Activated T-helper 1 cell treated with anti-CD3 and anti-CD28 coated beads, Interleukin-2, amount 50 U/mL, for 16 hours (primary cell): ENCODE data around the gene SEMG1.

Experiments used
- DNase-seq, 2 donors: peaks; one replicate each; pipeline ENCODE4 v3.0.0-alpha.2; 2020; ENCODE audit warnings: low read depth in 1 of 2, low spot score in 1 of 2

The SEMG1 gene

DNA sequence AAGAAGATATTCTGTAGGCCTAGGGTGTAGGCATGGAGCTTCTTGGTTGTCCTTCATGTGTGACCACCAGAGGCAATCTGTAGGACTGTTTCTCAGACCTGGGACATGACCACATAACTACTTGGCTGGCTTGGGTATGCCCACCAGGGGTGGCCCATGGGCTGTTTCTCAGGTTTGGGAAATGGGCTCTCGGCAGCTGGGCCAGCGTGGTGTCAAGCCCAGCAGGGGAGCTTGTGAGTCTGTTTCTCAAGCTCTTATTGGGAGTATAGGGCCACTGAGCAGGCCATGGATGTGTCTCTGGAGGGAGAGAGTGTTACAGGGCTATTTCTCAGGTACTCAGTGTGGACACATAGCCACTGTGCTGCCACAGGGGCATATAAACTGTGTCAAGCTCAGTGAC is 11.8 kb downstream of the SEMG1 start:
- DNase-seq, result no peak

GRCh38 chr20:45221076-45221475 is 14.2 kb downstream of the SEMG1 start, which contains the start of gene SEMG2:
TSS of gene SEMG2 (plus strand) at chr20:45221373. CDS start at chr20:45221390, 17 bp downstream.
- DNase-seq, result no peak

- no peak for DNase-seq
Observed at GRCh38 chr20:45223136-45223535, 16.3 kb downstream of the SEMG1 start.

- no peak for DNase-seq
Observed at GRCh38 chr20:45226287-45226686, 19.5 kb downstream of the SEMG1 start.

GRCh38 chr20:45229264-45230056 is 22.6 kb downstream of the SEMG1 start:
- DNase-seq, result no peak

DNA sequence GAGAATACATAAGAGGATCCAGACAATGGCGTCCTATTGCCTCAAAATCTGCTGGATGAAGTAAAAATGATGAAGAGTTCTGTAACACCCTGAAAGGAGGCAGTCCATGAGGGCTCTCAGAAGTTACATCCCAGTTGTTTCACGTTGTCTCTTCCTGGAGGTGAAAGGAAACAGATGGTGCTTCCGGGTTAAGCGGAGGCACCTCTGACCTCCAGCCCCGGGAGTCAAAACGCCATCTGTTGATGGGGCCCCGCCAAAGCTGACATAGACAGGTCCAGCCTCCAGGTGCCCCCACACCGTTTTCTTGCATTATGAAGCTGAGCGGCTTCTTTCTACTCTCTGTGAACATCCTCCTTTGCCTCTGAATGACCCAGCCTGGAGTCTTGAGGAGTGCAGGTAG is 23.8 kb downstream of the SEMG1 start:
- no peak for DNase-seq

DNA sequence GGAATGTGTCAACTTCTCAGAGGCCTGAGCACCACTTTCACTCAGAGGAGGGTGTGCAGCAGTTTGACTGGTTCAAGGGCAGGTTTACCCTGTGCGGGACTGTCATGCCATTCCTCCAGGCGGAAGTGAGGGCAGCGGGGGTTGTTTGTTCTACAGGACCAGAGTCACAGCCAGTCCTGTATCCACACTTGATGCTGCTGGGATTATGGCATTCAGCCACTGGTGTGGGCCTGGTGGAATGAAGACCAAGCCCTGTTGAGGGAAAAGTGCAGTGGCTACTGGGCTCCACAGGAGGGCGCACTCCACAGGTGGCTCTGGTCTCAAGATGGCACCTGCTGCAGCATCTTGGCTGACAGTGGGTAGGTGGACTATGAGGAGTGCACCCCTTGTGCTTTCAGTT is 29.2 kb downstream of the SEMG1 start:
- no peak for DNase-seq

DNA sequence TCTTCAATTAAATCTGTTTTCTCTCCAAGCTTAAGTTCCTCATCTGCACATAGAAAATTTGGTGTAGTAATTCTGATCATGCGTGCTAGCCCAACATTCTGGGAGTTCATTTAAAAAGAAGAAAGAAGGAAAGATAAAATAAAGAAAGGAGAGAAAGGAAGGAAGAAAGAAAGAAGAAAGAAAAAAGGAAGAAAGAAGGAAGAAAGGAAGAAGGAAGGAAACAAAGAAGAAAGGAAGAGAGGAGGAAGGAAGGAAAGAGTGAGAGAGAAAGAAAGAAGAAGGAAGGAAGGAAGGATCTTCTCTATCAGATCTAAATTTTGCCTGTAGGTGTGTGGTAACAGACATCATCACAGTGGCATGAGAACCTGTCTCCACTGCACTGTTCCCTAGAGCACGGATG is 31.3 kb downstream of the SEMG1 start:
- DNase-seq, result no peak

DNA sequence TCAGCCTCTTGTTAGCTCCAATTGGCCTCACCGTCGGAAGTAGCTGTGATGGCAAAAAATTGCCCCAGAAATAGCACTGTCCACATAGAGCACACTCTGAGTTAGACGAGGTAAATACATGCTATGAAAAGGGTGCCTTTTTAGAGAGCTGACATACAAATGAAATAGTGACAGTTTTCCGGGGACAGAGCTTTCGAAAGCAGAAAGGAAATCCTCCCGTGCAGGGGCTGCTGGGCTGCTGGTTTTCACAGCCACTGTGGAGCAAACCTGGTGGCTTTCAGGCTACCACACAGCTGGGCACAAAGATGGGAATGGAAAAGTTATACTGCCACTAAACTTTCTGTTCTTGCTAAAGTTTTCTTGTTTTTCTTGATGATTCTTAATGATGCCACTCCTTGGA is 39.3 kb downstream of the SEMG1 start:
- no peak for DNase-seq

GRCh38 chr20:45247865-45248264 is 41.0 kb downstream of the SEMG1 start:
- DNase-seq, result no peak

DNA sequence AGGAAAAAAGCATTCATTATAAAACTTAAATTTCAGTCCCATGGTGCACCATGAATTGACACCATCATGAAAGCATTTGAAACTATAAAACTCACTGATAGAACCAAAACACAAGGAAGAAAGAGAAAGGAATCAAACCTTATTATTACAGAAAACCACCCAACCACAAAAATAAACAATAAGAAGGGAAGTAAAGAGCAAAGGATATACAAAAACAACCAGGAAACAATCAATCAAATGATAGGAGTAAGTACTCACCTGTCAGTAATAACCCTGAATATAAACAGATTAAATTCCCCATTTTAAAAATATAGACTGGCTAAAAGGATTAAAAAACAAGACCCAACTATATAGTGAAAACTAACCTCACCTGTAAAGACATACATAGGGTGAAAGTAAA is 41.8 kb downstream of the SEMG1 start:
- no peak for DNase-seq

DNA sequence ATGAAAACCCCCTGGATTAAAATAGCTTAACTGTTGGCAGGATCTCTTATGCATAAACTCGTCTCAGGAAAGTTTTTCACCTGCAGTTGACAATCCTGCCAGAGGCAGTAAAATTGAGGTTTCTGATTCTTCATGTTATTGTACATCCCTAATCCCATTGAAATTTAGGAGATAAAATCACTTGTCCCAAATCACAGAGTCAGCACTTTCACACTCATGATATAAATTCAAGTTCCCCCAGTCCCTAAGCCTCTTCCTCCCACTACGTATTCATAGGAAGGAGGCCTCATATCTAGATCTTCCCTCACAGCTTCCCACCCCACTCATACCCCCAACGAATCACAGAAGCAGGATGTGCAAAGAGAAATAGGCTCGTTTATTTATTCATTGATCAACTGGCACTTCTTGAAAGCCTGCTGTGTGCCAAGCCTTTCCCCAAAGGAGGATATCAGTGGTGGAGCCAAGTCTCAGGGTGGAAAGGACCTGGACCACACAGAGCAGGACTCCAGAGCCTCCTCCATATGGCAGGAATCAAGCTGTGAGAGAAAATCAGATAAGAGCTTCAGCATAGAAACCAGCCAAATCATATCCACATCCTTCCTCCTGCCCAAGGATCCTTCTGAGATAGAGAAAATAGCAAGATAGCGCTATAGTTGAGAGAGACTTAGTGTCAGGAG is 45.2 kb downstream of the SEMG1 start:
- DNase-seq, result no peak

GRCh38 chr20:45253261-45253660 is 46.4 kb downstream of the SEMG1 start:
- DNase-seq, result no peak

GRCh38 chr20:45254383-45255262 is 47.8 kb downstream of the SEMG1 start, which contains the start of gene SLPI:
TSS of gene SLPI (minus strand) at chr20:45254564. CDS start at chr20:45254543, 21 bp downstream.
- no peak for DNase-seq

DNA sequence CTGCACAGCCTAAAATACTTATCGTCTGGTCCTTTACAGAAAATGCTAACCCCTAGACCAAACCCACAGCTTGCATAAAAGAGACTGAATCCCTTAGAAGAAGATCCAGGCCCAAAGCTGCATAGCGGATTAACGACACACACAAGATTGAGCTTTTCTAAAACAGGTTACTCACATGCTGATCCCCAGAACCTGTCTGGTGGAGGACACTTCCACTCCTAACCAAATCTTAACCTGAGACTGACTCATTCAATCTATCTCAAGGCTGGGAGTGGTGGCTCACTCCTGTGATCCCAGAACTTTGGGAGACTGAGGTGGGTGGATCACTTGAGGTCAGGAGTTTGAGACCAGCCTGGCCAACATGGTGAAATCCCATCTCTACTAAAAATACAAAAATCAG is 50.3 kb downstream of the SEMG1 start:
- DNase-seq, result no peak

DNA sequence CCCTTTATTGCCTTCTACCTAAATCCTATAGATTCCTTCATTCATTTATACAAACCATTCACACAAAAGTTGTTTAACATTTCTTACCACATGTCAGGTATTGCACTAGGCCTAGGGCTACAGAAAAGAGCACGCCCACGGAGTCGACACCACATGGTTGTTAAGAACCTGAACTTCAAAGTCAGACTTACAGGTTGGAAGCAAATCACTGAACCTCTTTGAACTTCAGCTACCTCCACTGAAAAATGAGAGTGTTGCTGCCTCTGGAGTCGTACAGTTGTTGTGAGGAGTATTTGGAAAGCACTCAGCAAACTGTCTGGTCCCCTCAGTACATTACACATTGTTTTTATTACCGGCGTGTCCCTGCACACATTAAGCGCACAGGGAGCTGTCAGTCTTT is 50.9 kb downstream of the SEMG1 start:
- DNase-seq, result no peak

DNA sequence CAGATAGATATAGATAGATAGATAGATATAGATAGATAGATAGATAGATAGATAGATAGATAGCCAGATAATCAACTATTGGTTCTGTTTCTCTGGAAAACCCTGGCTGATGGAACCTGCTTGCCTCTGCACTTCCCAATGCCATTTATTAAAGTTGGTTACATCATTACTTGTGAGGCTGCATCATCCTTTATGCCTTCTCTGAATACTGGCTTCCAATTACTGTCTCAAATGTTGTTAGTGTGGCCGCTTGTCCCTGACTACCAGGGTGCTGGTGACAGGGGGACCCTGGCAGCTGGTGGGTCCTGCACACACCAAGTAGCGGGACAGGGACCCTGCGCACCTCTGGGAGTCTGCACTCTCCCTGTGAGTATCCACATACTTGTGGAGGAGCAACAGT is 51.4 kb downstream of the SEMG1 start:
- no peak for DNase-seq

- DNase-seq, result no peak
Observed at GRCh38 chr20:45258664-45259063, 51.8 kb downstream of the SEMG1 start.
